HEK293 (cell line): ENCODE measurements around the gene CENPQ.

Experiments used
- CTCF ChIA-PET: fragments of 350-600 bp; formaldehyde crosslinking; extraction: SDS; loops from one replicate; lab custom pipeline; 2021; ENCODE audit warnings: antibody characterized with exemption; lab: Yijun Ruan, JAX
- POLR2A ChIA-PET: fragments of 300-600 bp; formaldehyde crosslinking; extraction: SDS; loops from one replicate; lab custom pipeline; 2020; ENCODE audit warnings: antibody characterized with exemption, inconsistent platforms; lab: Yijun Ruan, JAX
- H3K27ac ChIP-seq: fragments of 200-500 bp; sonication (Bioruptor generic); 2 replicates; pipeline ENCODE4 v1.5.1; 2014; ENCODE audit warnings: low read depth, low read length, control low read depth, inconsistent platforms; ENCODE audit errors: extremely low read depth
- H3K36me3 ChIP-seq, 2 experiments: fragments of 200-500 bp in 1 of 2; sonication (Bioruptor generic) in 1 of 2; 1 replicate in 1 of 2; 2 replicates in 1 of 2; pipeline ENCODE4 v1.5.1; 2014 to 2017; ENCODE audit warnings: inconsistent platforms in 2 of 2, low read length in 2 of 2; ENCODE audit not compliant: control insufficient read depth in 2 of 2, insufficient read depth in 1 of 2
- H3K4me1 ChIP-seq: fragments of 200-500 bp; sonication (Bioruptor generic); 2 replicates; pipeline ENCODE4 v1.5.1; 2014; ENCODE audit warnings: mild to moderate bottlenecking, low read length, inconsistent platforms; ENCODE audit not compliant: control insufficient read depth, insufficient read depth
- H3K4me3 ChIP-seq: 2 replicates; pipeline ENCODE4 v1.5.1; 2011; ENCODE audit warnings: low read depth, mild to moderate bottlenecking, control low read depth, low read length, moderate library complexity
- H3K9me3 ChIP-seq: fragments of 200-500 bp; sonication (Bioruptor generic); 2 replicates; pipeline ENCODE4 v1.5.1; 2014; ENCODE audit warnings: low read depth, low read length, inconsistent platforms; ENCODE audit not compliant: control insufficient read depth, insufficient read depth
- GLIS2 ChIP-seq: fragments of 450-650 bp; formaldehyde crosslinking; IDR thresholded peaks from 2 replicates; pipeline ENCODE4 v1.5.1; 2016; ENCODE audit warnings: missing biosample characterization, missing genetic modification characterization
- INSM2 ChIP-seq: fragments of 450-650 bp; formaldehyde crosslinking; IDR thresholded peaks from 2 replicates; pipeline ENCODE4 v1.5.1; 2016; ENCODE audit warnings: missing biosample characterization, missing genetic modification characterization
- KLF7 ChIP-seq: fragments of 450-650 bp; formaldehyde crosslinking; IDR thresholded peaks from 2 replicates; pipeline ENCODE4 v1.5.1; 2016; ENCODE audit warnings: missing biosample characterization, missing genetic modification characterization, borderline replicate concordance
- KLF9 ChIP-seq: fragments of 450-650 bp; formaldehyde crosslinking; IDR thresholded peaks from 2 replicates; pipeline ENCODE4 v1.5.1; 2016; ENCODE audit warnings: missing biosample characterization, missing genetic modification characterization, low read depth
- MZF1 ChIP-seq: fragments of 450-650 bp; formaldehyde crosslinking; IDR thresholded peaks from 2 replicates; pipeline ENCODE4 v1.5.1; 2017; ENCODE audit warnings: missing biosample characterization, missing genetic modification characterization, borderline replicate concordance
- PRDM1 ChIP-seq: fragments of 450-650 bp; formaldehyde crosslinking; IDR thresholded peaks from 2 replicates; pipeline ENCODE4; 2016; ENCODE audit warnings: missing biosample characterization, missing genetic modification characterization
- SETDB1 ChIP-seq: IDR thresholded peaks from one replicate; pipeline ENCODE4 v1.6.1; 2017; ENCODE audit warnings: mild to moderate bottlenecking, low read length, moderate library complexity, mixed read lengths; ENCODE audit not compliant: insufficient read length
- SP2 ChIP-seq: fragments of 450-650 bp; formaldehyde crosslinking; IDR thresholded peaks from 2 replicates; pipeline ENCODE4 v1.5.1; 2016; ENCODE audit warnings: missing biosample characterization, missing genetic modification characterization
- TRIM28 ChIP-seq: IDR thresholded peaks from 2 replicates; pipeline ENCODE4 v1.6.1; 2011; ENCODE audit warnings: low read length, control low read depth, borderline replicate concordance
- ZBTB20 ChIP-seq: fragments of 450-650 bp; formaldehyde crosslinking; IDR thresholded peaks from 2 replicates; pipeline ENCODE4 v1.5.1; 2016; ENCODE audit warnings: missing biosample characterization, missing genetic modification characterization
- ZBTB21 ChIP-seq: fragments of 450-650 bp; formaldehyde crosslinking; IDR thresholded peaks from 2 replicates; pipeline ENCODE4 v1.5.1; 2017; ENCODE audit warnings: missing biosample characterization, missing genetic modification characterization
- ZNF114 ChIP-seq: fragments of 450-650 bp; formaldehyde crosslinking; IDR thresholded peaks from 2 replicates; pipeline ENCODE4 v1.5.0; 2017; ENCODE audit warnings: missing biosample characterization, missing genetic modification characterization
- ZNF148 ChIP-seq: fragments of 450-650 bp; formaldehyde crosslinking; IDR thresholded peaks from 2 replicates; pipeline ENCODE4 v1.5.0; 2017; ENCODE audit warnings: missing biosample characterization, missing genetic modification characterization, borderline replicate concordance
- ZNF324 ChIP-seq: fragments of 450-650 bp; formaldehyde crosslinking; IDR thresholded peaks from 2 replicates; pipeline ENCODE4 v1.5.1; 2016; ENCODE audit warnings: missing biosample characterization, missing genetic modification characterization
- ZNF335 ChIP-seq: fragments of 450-650 bp; formaldehyde crosslinking; conservative IDR thresholded peaks from 2 replicates; pipeline ENCODE4 v1.5.1; 2016; ENCODE audit warnings: missing biosample characterization, missing genetic modification characterization
- ZNF391 ChIP-seq: fragments of 450-650 bp; formaldehyde crosslinking; IDR thresholded peaks from 2 replicates; pipeline ENCODE4 v1.5.1; 2016; ENCODE audit warnings: low read depth, missing biosample characterization, missing genetic modification characterization, borderline replicate concordance
- ZNF398 ChIP-seq: fragments of 450-650 bp; formaldehyde crosslinking; IDR thresholded peaks from 2 replicates; pipeline ENCODE4 v1.5.1; 2017; ENCODE audit warnings: missing biosample characterization, missing genetic modification characterization
- ZNF426 ChIP-seq: fragments of 450-650 bp; formaldehyde crosslinking; IDR thresholded peaks from 2 replicates; pipeline ENCODE4 v1.5.1; 2017; ENCODE audit warnings: missing biosample characterization, missing genetic modification characterization, mild to moderate bottlenecking, inconsistent platforms, moderate library complexity
- ZNF501 ChIP-seq: fragments of 450-650 bp; formaldehyde crosslinking; IDR thresholded peaks from 2 replicates; pipeline ENCODE4 v1.5.1; 2016; ENCODE audit warnings: missing biosample characterization, missing genetic modification characterization
- ZNF571 ChIP-seq: fragments of 450-650 bp; formaldehyde crosslinking; IDR thresholded peaks from 2 replicates; pipeline ENCODE4 v1.5.0; 2017; ENCODE audit warnings: missing biosample characterization, missing genetic modification characterization
- ZNF629 ChIP-seq: fragments of 450-650 bp; formaldehyde crosslinking; IDR thresholded peaks from 2 replicates; pipeline ENCODE4 v1.5.1; 2017; ENCODE audit warnings: missing biosample characterization, missing genetic modification characterization
- ZXDB ChIP-seq: fragments of 450-650 bp; formaldehyde crosslinking; IDR thresholded peaks from 2 replicates; pipeline ENCODE4 v1.5.1; 2016; ENCODE audit warnings: missing biosample characterization, missing genetic modification characterization
- TF ChIP-seq, protein P1 (sequence below): fragments of 450-650 bp; formaldehyde crosslinking; IDR thresholded peaks from 2 replicates; pipeline ENCODE4 v1.5.1; 2016; ENCODE audit warnings: missing biosample characterization, missing genetic modification characterization
- TF ChIP-seq, protein P2 (sequence below): fragments of 450-650 bp; formaldehyde crosslinking; IDR thresholded peaks from 2 replicates; pipeline ENCODE4 v1.5.1; 2016; ENCODE audit warnings: missing biosample characterization, missing genetic modification characterization

The CENPQ gene, protein sequence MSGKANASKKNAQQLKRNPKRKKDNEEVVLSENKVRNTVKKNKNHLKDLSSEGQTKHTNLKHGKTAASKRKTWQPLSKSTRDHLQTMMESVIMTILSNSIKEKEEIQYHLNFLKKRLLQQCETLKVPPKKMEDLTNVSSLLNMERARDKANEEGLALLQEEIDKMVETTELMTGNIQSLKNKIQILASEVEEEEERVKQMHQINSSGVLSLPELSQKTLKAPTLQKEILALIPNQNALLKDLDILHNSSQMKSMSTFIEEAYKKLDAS

GRCh38 chr6:49462927-49463611, at the start of gene CENPQ, which contains the start of gene MMUT:
Gene CENPQ (plus strand): TSS chr6:49463370. CDS start chr6:49470177, 6,807 bp downstream.
Gene MMUT (minus strand): TSS chr6:49463253. CDS start chr6:49459466, 3,787 bp downstream.
- peak within 1 kb of the TSS; percentile 72 for H3K27ac ChIP-seq
- H3K4me3 ChIP-seq: peak within 1 kb of the TSS; percentile 86
- no peaks in the 10 kb centered on the region for H3K9me3 ChIP-seq
- H3K36me3 ChIP-seq: peaks cover 5 to 13% of the 10 kb centered on the region in 2 experiments; a peak in 2 of 3 replicates
- ChIA-PET CTCF (interaction anchor here (0.5 to 1.2 kb wide), 3 partner anchors 69 to 325 kb away, joined by 3 to 5 read pairs (median 3); no protein-coding TSS in a partner anchor), POLR2A (no interaction called here)
- H3K4me1 ChIP-seq: no peaks in the 10 kb centered on the region
- TF ChIP-seq GLIS2 (tag by site-specific recombination): peak; percentile 89
- 0 out of 2 replicates have a peak, but pooled peaks have one; percentile 59 for TF ChIP-seq ZNF501 (tag by site-specific recombination)
- no peak for TF ChIP-seq ZNF114 (tag by site-specific recombination)
- TF ChIP-seq, protein P1, sequence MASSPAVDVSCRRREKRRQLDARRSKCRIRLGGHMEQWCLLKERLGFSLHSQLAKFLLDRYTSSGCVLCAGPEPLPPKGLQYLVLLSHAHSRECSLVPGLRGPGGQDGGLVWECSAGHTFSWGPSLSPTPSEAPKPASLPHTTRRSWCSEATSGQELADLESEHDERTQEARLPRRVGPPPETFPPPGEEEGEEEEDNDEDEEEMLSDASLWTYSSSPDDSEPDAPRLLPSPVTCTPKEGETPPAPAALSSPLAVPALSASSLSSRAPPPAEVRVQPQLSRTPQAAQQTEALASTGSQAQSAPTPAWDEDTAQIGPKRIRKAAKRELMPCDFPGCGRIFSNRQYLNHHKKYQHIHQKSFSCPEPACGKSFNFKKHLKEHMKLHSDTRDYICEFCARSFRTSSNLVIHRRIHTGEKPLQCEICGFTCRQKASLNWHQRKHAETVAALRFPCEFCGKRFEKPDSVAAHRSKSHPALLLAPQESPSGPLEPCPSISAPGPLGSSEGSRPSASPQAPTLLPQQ (tag by site-specific recombination): 0 out of 2 replicates have a peak, but pooled peaks have one; percentile 37
- TF ChIP-seq SETDB1: peak; percentile 24
- 0 out of 2 replicates have a peak, but pooled peaks have one; percentile 42 for TF ChIP-seq ZBTB20
- TF ChIP-seq ZNF391: no peak
- TF ChIP-seq MZF1: 0 out of 2 replicates have a peak, but pooled peaks have one; percentile 19
- TF ChIP-seq PRDM1 (tag by site-specific recombination): no peak
- peak; percentile 83 for TF ChIP-seq ZXDB (tag by site-specific recombination)
- TF ChIP-seq ZNF629: peak; percentile 96
- peak; percentile 80 for TF ChIP-seq ZBTB21 (tag by site-specific recombination)
- TF ChIP-seq KLF9: peak; percentile 95
- TF ChIP-seq INSM2 (tag by site-specific recombination): 0 out of 2 replicates have a peak, but pooled peaks have one; percentile 50
- TF ChIP-seq ZNF398 (tag by site-specific recombination): peak; percentile 26; the same call in 1 of the 2 replicates
- peak; percentile 97 for TF ChIP-seq KLF7
- TF ChIP-seq ZNF426: no peak
- peak; percentile 67; the same call in 1 of the 2 replicates for TF ChIP-seq ZNF324
- peak; percentile 99 for TF ChIP-seq SP2 (tag by site-specific recombination)
- peak; percentile 57; the same call in 1 of the 2 replicates for TF ChIP-seq ZNF335 (tag by site-specific recombination)
- TF ChIP-seq ZNF148 (tag by site-specific recombination): no peak
- TF ChIP-seq, protein P2, sequence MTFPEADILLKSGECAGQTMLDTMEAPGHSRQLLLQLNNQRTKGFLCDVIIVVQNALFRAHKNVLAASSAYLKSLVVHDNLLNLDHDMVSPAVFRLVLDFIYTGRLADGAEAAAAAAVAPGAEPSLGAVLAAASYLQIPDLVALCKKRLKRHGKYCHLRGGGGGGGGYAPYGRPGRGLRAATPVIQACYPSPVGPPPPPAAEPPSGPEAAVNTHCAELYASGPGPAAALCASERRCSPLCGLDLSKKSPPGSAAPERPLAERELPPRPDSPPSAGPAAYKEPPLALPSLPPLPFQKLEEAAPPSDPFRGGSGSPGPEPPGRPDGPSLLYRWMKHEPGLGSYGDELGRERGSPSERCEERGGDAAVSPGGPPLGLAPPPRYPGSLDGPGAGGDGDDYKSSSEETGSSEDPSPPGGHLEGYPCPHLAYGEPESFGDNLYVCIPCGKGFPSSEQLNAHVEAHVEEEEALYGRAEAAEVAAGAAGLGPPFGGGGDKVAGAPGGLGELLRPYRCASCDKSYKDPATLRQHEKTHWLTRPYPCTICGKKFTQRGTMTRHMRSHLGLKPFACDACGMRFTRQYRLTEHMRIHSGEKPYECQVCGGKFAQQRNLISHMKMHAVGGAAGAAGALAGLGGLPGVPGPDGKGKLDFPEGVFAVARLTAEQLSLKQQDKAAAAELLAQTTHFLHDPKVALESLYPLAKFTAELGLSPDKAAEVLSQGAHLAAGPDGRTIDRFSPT (tag by site-specific recombination): peak; percentile 88
- TF ChIP-seq ZNF571: no peak
- TF ChIP-seq TRIM28: peak; percentile 66; the same call in 1 of the 2 replicates
